Stimulated activated naive B cell treated with anti-CD40 and anti-IgM and Interleukin-4, amounts not matched to agents 10 μg/mL and 1 μg/mL and 100 μg/mL, for 72 hours (primary cell): ENCODE results near the gene WNT5A.

ENCODE experiments used
- ATAC-seq, 2 donors: fragments of 150-1000 bp; cut with Tn5 transposase; replicated peaks; 2 replicates each; pipeline ENCODE4 v1.10.0; 2021; ENCODE audit warnings: moderate library complexity in 1 of 2
- DNase-seq: peaks from one replicate; pipeline ENCODE4 v3.0.0; 2021
- H3K27ac Mint-ChIP-seq: one replicate; pipeline ENCODE4 v1.8.0; 2022; ENCODE audit warnings: mild to moderate bottlenecking, mixed read lengths
- H3K27me3 Mint-ChIP-seq, 2 donors: one replicate each; pipeline ENCODE4 v1.8.0; 2022; ENCODE audit warnings: mixed read lengths in 2 of 2
- H3K36me3 Mint-ChIP-seq, 2 donors: one replicate each; pipeline ENCODE4 v1.8.0; 2022; ENCODE audit warnings: mixed read lengths in 2 of 2, mild to moderate bottlenecking in 1 of 2
- H3K4me1 Mint-ChIP-seq, 2 donors: one replicate each; pipeline ENCODE4 v1.8.0; 2022; ENCODE audit warnings: mixed read lengths in 2 of 2, mild to moderate bottlenecking in 1 of 2
- H3K4me3 Mint-ChIP-seq, 2 donors: one replicate each; pipeline ENCODE4 v1.8.0; 2022; ENCODE audit warnings: mild to moderate bottlenecking in 2 of 2, mixed read lengths in 2 of 2, moderate library complexity in 1 of 2
- H3K9me3 Mint-ChIP-seq, 2 donors: one replicate each; pipeline ENCODE4 v1.8.0; 2022; ENCODE audit warnings: mixed read lengths in 2 of 2, mild to moderate bottlenecking in 1 of 2

The WNT5A gene

GRCh38 chr3:55491296-55491816 lies 4.2 kb upstream of the WNT5A start:
- no peak for DNase-seq
- peaks cover 20 to 29% of the 10 kb centered on the region in 2 donors for H3K4me1 Mint-ChIP-seq
- H3K27me3 Mint-ChIP-seq = peaks cover 45 to 67% of the 10 kb centered on the region in 2 donors
- no peak overlapping the region for H3K4me3 Mint-ChIP-seq
- no peak overlapping the region for H3K27ac Mint-ChIP-seq
- no peak for ATAC-seq
- H3K36me3 Mint-ChIP-seq = peaks cover 3 to 7% of the 10 kb centered on the region in 2 donors
- peaks cover 0 to 4% of the 10 kb centered on the region in 2 donors for H3K9me3 Mint-ChIP-seq

DNA sequence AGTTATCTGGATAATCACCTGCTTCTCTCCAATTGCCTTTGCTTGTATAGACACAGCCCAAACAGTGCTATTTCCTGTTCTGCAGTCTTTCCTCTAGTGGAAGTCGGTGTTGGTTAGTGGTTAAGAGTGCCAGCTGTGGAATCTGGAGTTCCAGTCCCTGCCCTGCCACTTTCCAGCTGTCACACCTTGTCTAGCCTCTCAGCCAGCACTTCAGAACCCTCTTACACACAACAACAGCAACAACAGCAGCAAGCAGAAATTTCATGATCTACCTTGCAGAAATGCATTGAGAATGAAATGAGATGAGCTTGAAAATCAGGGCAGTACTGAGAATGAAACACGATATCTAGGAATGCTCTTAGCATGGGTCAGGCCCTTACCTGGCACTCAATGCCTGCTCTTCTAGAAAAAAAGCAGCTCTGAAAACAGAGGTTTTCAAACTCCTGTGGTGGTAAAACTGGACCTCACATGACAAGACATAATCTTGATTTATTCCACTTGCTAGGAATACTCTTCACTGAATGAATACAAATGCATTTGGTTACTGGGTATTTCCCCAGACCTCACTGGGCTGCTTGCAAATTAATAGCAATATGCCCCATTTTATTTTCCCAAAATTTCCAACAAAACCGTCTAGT lies 3.3 kb upstream of the WNT5A start:
- Mint-ChIP-seq H3K4me3 (no peak overlapping the region), H3K27me3 (peaks cover 49 to 73% of the 10 kb centered on the region in 2 donors), H3K9me3 (peaks cover 0 to 4% of the 10 kb centered on the region in 2 donors), H3K36me3 (peaks cover 3 to 7% of the 10 kb centered on the region in 2 donors), H3K4me1 (peaks cover 24 to 34% of the 10 kb centered on the region in 2 donors), H3K27ac (no peak overlapping the region)
- ATAC-seq (no peak), DNase-seq (no peak)

- DNase-seq (no peak), ATAC-seq (no peak)
- peak overlapping the region; percentile 68 for H3K27ac Mint-ChIP-seq
- peaks cover 53 to 79% of the 10 kb centered on the region in 2 donors for H3K27me3 Mint-ChIP-seq
- peak overlapping the region in 1 of 2 donors; percentile 34 for H3K4me3 Mint-ChIP-seq
- H3K9me3 Mint-ChIP-seq = peaks cover 0 to 4% of the 10 kb centered on the region in 2 donors
- peaks cover 3 to 7% of the 10 kb centered on the region in 2 donors for H3K36me3 Mint-ChIP-seq
- H3K4me1 Mint-ChIP-seq = peaks cover 25 to 39% of the 10 kb centered on the region in 2 donors
Observed at GRCh38 chr3:55489798-55490132, 2.7 kb upstream of the WNT5A start.

- peak overlapping the region; percentile 27 for H3K27ac Mint-ChIP-seq
- H3K4me3 Mint-ChIP-seq = peak overlapping the region; percentile 54 to 79
- DNase-seq (no peak), ATAC-seq (no peak)
- H3K36me3 Mint-ChIP-seq = peaks cover 3 to 7% of the 10 kb centered on the region in 2 donors
- peaks cover 30 to 48% of the 10 kb centered on the region in 2 donors for H3K4me1 Mint-ChIP-seq
- peaks cover 65 to 92% of the 10 kb centered on the region in 2 donors for H3K27me3 Mint-ChIP-seq
- peaks cover 0 to 4% of the 10 kb centered on the region in 2 donors for H3K9me3 Mint-ChIP-seq
Observed at GRCh38 chr3:55488398-55489055, 1.4 kb upstream of the WNT5A start.

GRCh38 chr3:55487381-55488241 lies 505 bp upstream of the WNT5A start:
- no peak for ATAC-seq
- H3K27ac Mint-ChIP-seq = peak overlapping the region; percentile 69
- H3K4me1 Mint-ChIP-seq = peaks cover 35 to 48% of the 10 kb centered on the region in 2 donors
- H3K9me3 Mint-ChIP-seq = peaks cover 0 to 4% of the 10 kb centered on the region in 2 donors
- no peak for DNase-seq
- H3K27me3 Mint-ChIP-seq = peaks cover 70 to 94% of the 10 kb centered on the region in 2 donors
- peak overlapping the region; percentile 79 for H3K4me3 Mint-ChIP-seq
- H3K36me3 Mint-ChIP-seq = peaks cover 3 to 7% of the 10 kb centered on the region in 2 donors

GRCh38 chr3:55486101-55486856 lies 827 bp downstream of the WNT5A start:
- Mint-ChIP-seq H3K4me3 (peak overlapping the region; percentile 59 to 68), H3K27me3 (peaks cover 79 to 94% of the 10 kb centered on the region in 2 donors), H3K4me1 (peaks cover 35 to 48% of the 10 kb centered on the region in 2 donors), H3K36me3 (peaks cover 3 to 7% of the 10 kb centered on the region in 2 donors), H3K27ac (peak overlapping the region; percentile 86), H3K9me3 (peaks cover 0 to 4% of the 10 kb centered on the region in 2 donors)
- DNase-seq (no peak), ATAC-seq (no peak)

DNA sequence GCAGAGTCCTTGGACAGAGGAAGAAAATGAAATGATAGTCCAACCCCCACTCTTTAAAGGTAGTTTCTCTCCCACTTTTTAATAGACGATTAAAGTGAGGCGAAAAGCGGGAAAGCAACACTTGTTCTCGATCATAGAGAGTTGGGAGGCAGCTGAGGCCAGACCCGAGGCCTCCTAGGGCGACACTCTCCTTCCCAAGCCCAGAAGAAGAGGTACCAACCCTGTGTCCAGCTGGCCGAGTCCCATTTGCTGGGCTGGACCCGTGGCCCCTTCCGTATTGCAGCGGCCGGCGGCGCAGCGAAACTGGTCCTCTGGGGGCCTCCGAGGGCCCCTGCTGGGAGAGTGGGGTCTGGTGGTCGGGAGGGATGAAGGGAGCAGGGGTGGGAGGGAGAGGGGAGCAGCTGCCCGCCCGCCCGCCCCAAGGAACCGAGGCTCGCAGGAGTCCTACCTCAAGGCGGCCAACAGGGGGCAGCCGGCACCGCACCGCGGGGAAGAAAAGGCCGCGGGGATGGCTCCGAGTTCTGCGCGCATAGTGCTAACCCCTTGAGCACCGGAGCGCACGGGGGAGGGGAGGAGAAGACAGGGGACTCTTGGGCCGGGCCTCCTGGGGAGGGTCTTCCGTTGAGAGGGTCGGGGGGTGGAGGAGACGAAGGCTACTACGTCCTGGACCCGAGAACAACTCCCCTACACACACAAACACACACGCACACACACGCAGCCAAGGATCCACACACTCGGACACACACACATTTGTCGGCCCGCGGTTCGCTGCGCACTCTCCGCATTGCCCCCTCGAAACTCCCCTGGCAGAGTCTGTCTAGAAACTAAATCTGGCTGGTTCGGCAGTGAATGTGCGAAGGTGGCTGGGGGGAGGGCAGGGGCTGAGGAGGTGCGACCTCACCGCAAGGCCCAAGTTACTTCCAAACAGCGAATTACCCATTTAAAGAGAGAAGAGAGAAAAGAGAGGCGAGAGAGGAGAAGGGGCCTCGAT lies 2.0 kb downstream of the WNT5A start:
- H3K9me3 Mint-ChIP-seq = peaks cover 0 to 4% of the 10 kb centered on the region in 2 donors
- ATAC-seq (peak; percentile 53 to 65), DNase-seq (no peak)
- H3K4me1 Mint-ChIP-seq = peaks cover 35 to 48% of the 10 kb centered on the region in 2 donors
- H3K27ac Mint-ChIP-seq = peak overlapping the region; percentile 70
- peaks cover 3 to 7% of the 10 kb centered on the region in 2 donors for H3K36me3 Mint-ChIP-seq
- peaks cover 84 to 98% of the 10 kb centered on the region in 2 donors for H3K27me3 Mint-ChIP-seq
- peak overlapping the region in 1 of 2 donors; percentile 60 for H3K4me3 Mint-ChIP-seq

- Mint-ChIP-seq H3K36me3 (peaks cover 0 to 1% of the 10 kb centered on the region in 2 donors), H3K4me3 (no peak overlapping the region), H3K4me1 (peaks cover 31 to 43% of the 10 kb centered on the region in 2 donors), H3K27ac (no peak overlapping the region), H3K9me3 (no peaks in the 10 kb centered on the region), H3K27me3 (peaks cover 82 to 97% of the 10 kb centered on the region in 2 donors)
- ATAC-seq (no peak), DNase-seq (no peak)
Observed at GRCh38 chr3:55484191-55484689, 2.9 kb downstream of the WNT5A start.

GRCh38 chr3:55483196-55484095 lies 3.7 kb downstream of the WNT5A start:
- Mint-ChIP-seq H3K27me3 (peaks cover 74 to 89% of the 10 kb centered on the region in 2 donors), H3K9me3 (no peaks in the 10 kb centered on the region)

DNA sequence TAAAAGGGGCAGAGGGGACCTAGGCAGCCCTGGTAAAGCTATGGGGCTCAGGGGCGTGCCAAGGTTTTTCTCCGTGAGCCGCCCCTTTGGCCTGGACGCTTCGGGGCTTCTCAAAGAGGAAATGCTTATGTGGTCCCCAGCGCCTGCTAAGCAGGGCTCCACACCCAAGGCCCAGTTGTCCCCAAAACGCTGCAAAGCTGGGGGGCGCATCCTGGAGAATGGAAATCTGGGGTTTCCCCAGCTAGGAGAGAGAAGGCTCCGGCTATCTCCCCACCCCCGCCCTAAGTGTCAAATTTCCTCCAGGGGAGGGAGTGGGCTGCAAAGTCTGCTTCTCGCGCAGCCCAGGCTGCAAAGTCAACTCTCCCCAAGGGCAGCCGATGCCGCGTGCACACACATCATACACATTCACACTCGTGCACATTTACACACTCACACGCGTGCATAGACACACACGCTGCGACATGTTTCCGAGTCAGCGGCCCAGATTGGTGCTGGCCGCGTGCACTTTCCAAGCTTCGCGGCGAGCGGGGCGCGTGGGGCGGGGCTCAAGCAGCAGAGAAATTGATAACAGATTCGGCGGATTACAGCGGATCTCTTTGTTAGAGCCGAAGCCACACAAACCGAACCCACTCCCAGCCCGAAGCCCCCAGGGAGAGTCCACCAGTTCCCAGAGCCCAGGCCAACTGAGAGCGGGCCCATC lies 4.5 kb downstream of the WNT5A start:
- Mint-ChIP-seq H3K4me1 (peaks cover 24 to 32% of the 10 kb centered on the region in 2 donors), H3K36me3 (no peaks in the 10 kb centered on the region), H3K9me3 (no peaks in the 10 kb centered on the region), H3K27ac (peak overlapping the region; percentile 25), H3K4me3 (no peak overlapping the region), H3K27me3 (peaks cover 68 to 89% of the 10 kb centered on the region in 2 donors)
- DNase-seq (no peak), ATAC-seq (no peak)

More at GRCh38 chr3:55483196-55484095, 3.7 kb downstream of the WNT5A start:
- ATAC-seq = no peak
- Mint-ChIP-seq H3K36me3 (no peaks in the 10 kb centered on the region), H3K27ac (no peak overlapping the region), H3K4me1 (peaks cover 27 to 38% of the 10 kb centered on the region in 2 donors), H3K4me3 (no peak overlapping the region)
- no peak for DNase-seq

- no peak for ATAC-seq
- H3K4me3 Mint-ChIP-seq = no peak overlapping the region
- H3K36me3 Mint-ChIP-seq = no peaks in the 10 kb centered on the region
- no peaks in the 10 kb centered on the region for H3K9me3 Mint-ChIP-seq
- H3K27me3 Mint-ChIP-seq = peaks cover 63 to 89% of the 10 kb centered on the region in 2 donors
- H3K27ac Mint-ChIP-seq = no peak overlapping the region
- no peak for DNase-seq
- peaks cover 21 to 25% of the 10 kb centered on the region in 2 donors for H3K4me1 Mint-ChIP-seq
Observed at GRCh38 chr3:55481744-55482495, 5.2 kb downstream of the WNT5A start.
